Keratinocyte (primary cell): ENCODE results near the gene SLC7A4. TPM values are rescaled to one million over a fixed set of nuclear protein-coding genes. Genes with fewer than 3 reads are reported as not detected.

ENCODE experiments used
- DNase-seq: peaks from one replicate; pipeline ENCODE4 v3.0.0-alpha.2; 2011; ENCODE audit warnings: low read depth, missing footprints, low spot score
- FAIRE-seq: peaks from 2 replicates; lab custom pipeline; 2011; peaks lifted over from hg19 to GRCh38; lab: Jason Lieb, UNC
- H2AFZ ChIP-seq: 2 replicates; pipeline ENCODE4 v1.6.0; 2012; ENCODE audit warnings: low read length, control low read depth, inconsistent platforms; ENCODE audit not compliant: control insufficient read depth
- H3K27ac ChIP-seq: 2 replicates; pipeline ENCODE4 v1.5.1; 2011; ENCODE audit warnings: low read length; ENCODE audit not compliant: control insufficient read depth, insufficient read depth
- H3K27me3 ChIP-seq: 3 replicates; pipeline ENCODE4 v1.6.0; 2011; ENCODE audit warnings: low read length; ENCODE audit not compliant: control insufficient read depth, insufficient read depth; ENCODE audit errors: extremely low read depth
- H3K36me3 ChIP-seq, 2 experiments: 2 replicates in 1 of 2; 3 replicates in 1 of 2; pipeline ENCODE4 v1.5.1; 2011; ENCODE audit warnings: low read length in 2 of 2, mild to moderate bottlenecking in 1 of 2; ENCODE audit not compliant: control insufficient read depth in 2 of 2, insufficient read depth in 2 of 2; ENCODE audit errors: extremely low read depth in 1 of 2
- H3K4me1 ChIP-seq: 3 replicates; pipeline ENCODE4 v1.5.1; 2011; ENCODE audit warnings: low read length; ENCODE audit not compliant: control insufficient read depth, insufficient read depth; ENCODE audit errors: extremely low read depth
- H3K4me2 ChIP-seq: 3 replicates; pipeline ENCODE4 v1.6.0; 2011; ENCODE audit warnings: low read depth, low read length; ENCODE audit not compliant: control insufficient read depth, insufficient read depth; ENCODE audit errors: extremely low read depth
- H3K4me3 ChIP-seq, 3 experiments: fragments of 200-600 bp in 1 of 3; sonication (generic) in 1 of 3; 2 replicates in 2 of 3; 3 replicates in 1 of 3; pipeline ENCODE4 v1.5.1; 2011 to 2016; ENCODE audit warnings: low read length in 3 of 3, mild to moderate bottlenecking in 3 of 3, control low read depth in 2 of 3, inconsistent platforms in 1 of 3, low read depth in 1 of 3, mixed read lengths in 1 of 3, mixed run types in 1 of 3, moderate library complexity in 1 of 3; ENCODE audit not compliant: control insufficient read depth in 2 of 3, insufficient read depth in 2 of 3; ENCODE audit errors: extremely low read depth in 1 of 3
- H3K79me2 ChIP-seq: 2 replicates; pipeline ENCODE4 v1.6.0; 2012; ENCODE audit warnings: low read length; ENCODE audit not compliant: control insufficient read depth, insufficient read depth
- H3K9ac ChIP-seq: 3 replicates; pipeline ENCODE4 v1.6.0; 2011; ENCODE audit warnings: low read length; ENCODE audit not compliant: control insufficient read depth, insufficient read depth; ENCODE audit errors: extremely low read depth
- H3K9me1 ChIP-seq: 3 replicates; pipeline ENCODE4 v1.6.0; 2011; ENCODE audit warnings: low read length; ENCODE audit not compliant: control insufficient read depth, insufficient read depth; ENCODE audit errors: extremely low read depth
- H3K9me3 ChIP-seq: 2 replicates; pipeline ENCODE4 v1.5.1; 2012; ENCODE audit warnings: low read depth, low read length; ENCODE audit not compliant: control insufficient read depth
- H4K20me1 ChIP-seq: 3 replicates; pipeline ENCODE4 v1.6.0; 2011; ENCODE audit warnings: low read length; ENCODE audit not compliant: control insufficient read depth, insufficient read depth; ENCODE audit errors: extremely low read depth
- EZH2 ChIP-seq: IDR thresholded peaks from one replicate; pipeline ENCODE4 v1.6.1; 2012; ENCODE audit warnings: inconsistent platforms, mild to moderate bottlenecking, low read length, moderate library complexity
- dilution Hi-C: fragments of 300-500 bp; cut with MboI; formaldehyde crosslinking; loops from one replicate; pipeline ENCODE4 v1.7.0; 2020; ENCODE audit warnings: low sequenced_read_pairs; ENCODE audit not compliant: extremely low pct_ligation_motif_present
- polyA plus RNA-seq, 5 experiments: library from polyadenylated mRNA; depleted of rRNA in 3 of 5; stranded (reverse) in 3 of 5; stranded (forward) in 1 of 5; unstranded in 1 of 5; fragments of >200 nt; gene quantifications; 1 replicate in 1 of 5; 2 replicates in 3 of 5; 3 replicates in 1 of 5; pipeline versions ENCODE4 v1.2.1 to v1.2.3, GENCODE V29; 2011 to 2012; ENCODE audit warnings: missing spikeins in 2 of 5, low read depth in 1 of 5, low replicate concordance in 1 of 5
- TF ChIP-seq, protein P1 (sequence below), 3 experiments: IDR thresholded peaks in 1 of 3; conservative IDR thresholded peaks in 1 of 3; optimal IDR thresholded peaks in 1 of 3; 2 replicates in 2 of 3; 3 replicates in 1 of 3; pipeline versions ENCODE3 to v1.5.1; 2011; ENCODE audit warnings: low read length in 3 of 3, mild to moderate bottlenecking in 3 of 3, moderate library complexity in 2 of 3, control low read depth in 1 of 3, inconsistent platforms in 1 of 3; ENCODE audit not compliant: insufficient read depth in 2 of 3; ENCODE audit errors: extremely low read depth in 1 of 3

The SLC7A4 gene
- polyA plus RNA-seq, 1 donor (not counting 4 experiments of a cell fraction or from before 2014, with no cell fraction given), result 0.10 TPM

DNA sequence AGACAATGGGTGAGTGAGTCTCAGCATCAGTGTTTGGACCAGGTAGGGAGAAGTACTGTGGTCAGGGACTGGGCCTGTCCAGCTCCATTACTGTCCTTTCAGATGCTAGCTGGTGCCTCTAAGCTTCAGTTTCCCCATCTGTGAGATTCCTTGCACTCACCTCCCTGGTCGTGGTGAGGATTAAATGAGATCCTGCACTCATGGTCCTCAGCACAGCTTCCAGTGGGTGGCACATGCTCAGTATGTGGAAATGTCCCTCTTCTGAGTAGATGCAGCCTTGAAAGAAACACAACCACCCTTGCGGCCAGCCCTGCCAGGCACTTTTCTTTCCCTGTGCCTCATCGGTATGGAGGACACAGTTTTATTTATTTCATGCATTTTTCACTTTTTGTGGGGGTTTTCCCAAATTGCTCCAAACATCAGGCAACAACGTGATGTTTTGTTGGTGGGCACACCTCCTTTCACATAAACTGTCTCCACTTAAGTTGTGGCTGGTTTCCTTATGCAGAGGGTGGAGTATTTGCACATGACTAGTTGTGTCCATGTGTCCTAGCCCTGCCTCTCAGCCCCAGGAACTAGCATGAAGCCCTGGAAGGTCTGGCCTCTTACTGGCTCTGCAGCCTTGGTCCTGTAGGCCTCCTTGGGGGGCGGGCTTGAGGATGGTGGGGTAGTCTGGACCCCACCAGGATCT, 49.1 kb downstream of the SLC7A4 start:
- Histone ChIP-seq H3K9me3 (peaks cover 6% of the 10 kb centered on the region), H3K4me1 (peaks cover 29% of the 10 kb centered on the region), H3K27me3 (no peaks in the 10 kb centered on the region), H4K20me1 (peaks cover 4% of the 10 kb centered on the region), H3K4me2 (peak overlapping the region; percentile 97), H3K27ac (peak overlapping the region; percentile 77), H2AFZ (no peak overlapping the region), H3K79me2 (peaks cover 23% of the 10 kb centered on the region), H3K9ac (peak overlapping the region; percentile 91), H3K36me3 (peaks cover 21% of the 10 kb centered on the region in 2 experiments), H3K4me3 (peak overlapping the region; percentile 75 to 93 (median 90)), H3K9me1 (no peaks in the 10 kb centered on the region)
- no peak for TF ChIP-seq EZH2
- TF ChIP-seq, protein P1, sequence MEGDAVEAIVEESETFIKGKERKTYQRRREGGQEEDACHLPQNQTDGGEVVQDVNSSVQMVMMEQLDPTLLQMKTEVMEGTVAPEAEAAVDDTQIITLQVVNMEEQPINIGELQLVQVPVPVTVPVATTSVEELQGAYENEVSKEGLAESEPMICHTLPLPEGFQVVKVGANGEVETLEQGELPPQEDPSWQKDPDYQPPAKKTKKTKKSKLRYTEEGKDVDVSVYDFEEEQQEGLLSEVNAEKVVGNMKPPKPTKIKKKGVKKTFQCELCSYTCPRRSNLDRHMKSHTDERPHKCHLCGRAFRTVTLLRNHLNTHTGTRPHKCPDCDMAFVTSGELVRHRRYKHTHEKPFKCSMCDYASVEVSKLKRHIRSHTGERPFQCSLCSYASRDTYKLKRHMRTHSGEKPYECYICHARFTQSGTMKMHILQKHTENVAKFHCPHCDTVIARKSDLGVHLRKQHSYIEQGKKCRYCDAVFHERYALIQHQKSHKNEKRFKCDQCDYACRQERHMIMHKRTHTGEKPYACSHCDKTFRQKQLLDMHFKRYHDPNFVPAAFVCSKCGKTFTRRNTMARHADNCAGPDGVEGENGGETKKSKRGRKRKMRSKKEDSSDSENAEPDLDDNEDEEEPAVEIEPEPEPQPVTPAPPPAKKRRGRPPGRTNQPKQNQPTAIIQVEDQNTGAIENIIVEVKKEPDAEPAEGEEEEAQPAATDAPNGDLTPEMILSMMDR (optimal IDR thresholded peaks at IDR 0.05 in 1 of 3, IDR thresholded peaks at IDR 0.05 in 1 of 3, conservative IDR thresholded peaks at IDR 0.05 in 1 of 3; ENCODE audit: extremely low read depth in 1 of 3, insufficient read depth in 2 of 3, low read length in 3 of 3), result no peak
- FAIRE-seq, result no peak
- DNase-seq, result no peak
- dilution Hi-C loops, result no loop called here

DNA sequence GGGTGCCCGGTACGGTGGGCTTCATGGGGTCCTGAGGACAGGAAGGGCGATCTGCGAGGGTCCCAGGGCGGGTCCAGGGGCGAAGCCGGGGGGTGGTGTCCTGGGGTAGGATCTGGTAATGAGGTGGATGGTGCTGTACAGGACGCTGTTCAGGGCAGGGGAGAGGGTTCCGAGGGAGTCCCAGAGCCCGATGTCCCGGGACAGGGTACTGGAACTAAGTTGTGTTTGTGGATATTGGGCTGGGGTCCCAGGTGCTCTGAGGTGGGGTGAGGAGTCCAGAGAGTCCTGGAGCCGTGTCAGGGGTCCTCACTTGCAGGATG, 49.8 kb downstream of the SLC7A4 start:
- Histone ChIP-seq H3K79me2 (peaks cover 23% of the 10 kb centered on the region), H3K4me2 (peak overlapping the region; percentile 97), H3K4me3 (peak overlapping the region; percentile 75 to 93 (median 90)), H3K9me3 (peaks cover 7% of the 10 kb centered on the region), H2AFZ (peak overlapping the region; percentile 97), H3K36me3 (peaks cover 17% of the 10 kb centered on the region in 2 experiments), H3K4me1 (peaks cover 29% of the 10 kb centered on the region), H3K9ac (peak overlapping the region; percentile 91), H4K20me1 (peaks cover 4% of the 10 kb centered on the region), H3K27me3 (no peaks in the 10 kb centered on the region), H3K27ac (peak overlapping the region; percentile 77), H3K9me1 (no peaks in the 10 kb centered on the region)
- FAIRE-seq (no peak), DNase-seq (no peak)
- TF ChIP-seq, protein P1 (optimal IDR thresholded peaks at IDR 0.05 in 1 of 3, IDR thresholded peaks at IDR 0.05 in 1 of 3, conservative IDR thresholded peaks at IDR 0.05 in 1 of 3; ENCODE audit: extremely low read depth in 1 of 3, insufficient read depth in 2 of 3, low read length in 3 of 3), result no peak
- no peak for TF ChIP-seq EZH2
- dilution Hi-C loops, result no loop called here
